ACHN (cell line): Measurements from ENCODE around the gene SLC26A1.
"Not testable (repeated sequence)": the region's sequence is repeated elsewhere in the genome, so short reads cannot be mapped to it uniquely, and the experiment has no call there.

Experiments used
- DNase-seq: peaks from one replicate; pipeline ENCODE4 v3.0.0-alpha.2; 2015
- in situ Hi-C: cut with HindIII; loops from 2 replicates; pipeline ENCODE4 v1.10.0; 2017; ENCODE audit warnings: low sequenced_read_pairs, low pct_ligation_motif_present, low pct_unique_long_range_greater_than_20kb

Gene SLC26A1

GRCh38 chr4:1002631-1003251, 9.5 kb upstream of the SLC26A1 start:
- in situ Hi-C loops, result no loop called here
- DNase-seq, result no peak

- no peak for DNase-seq
Observed at GRCh38 chr4:1002131-1002630, 9.0 kb upstream of the SLC26A1 start.

GRCh38 chr4:1001561-1002130, 8.4 kb upstream of the SLC26A1 start:
- in situ Hi-C loops, result no loop called here
- DNase-seq, result no peak

More at GRCh38 chr4:1002131-1002630, 9.0 kb upstream of the SLC26A1 start:
- in situ Hi-C loops, result no loop called here

- DNase-seq, result no peak
- in situ Hi-C loops, result no loop called here
Observed at GRCh38 chr4:1000686-1001260, 7.6 kb upstream of the SLC26A1 start.

GRCh38 chr4:999882-1000425, 6.8 kb upstream of the SLC26A1 start:
- in situ Hi-C loops, result no loop called here
- DNase-seq, result no peak

- DNase-seq, in situ Hi-C loops: not testable (repeated sequence)
Observed at GRCh38 chr4:999240-999863, 6.1 kb upstream of the SLC26A1 start.

- in situ Hi-C loops, result no loop called here
- DNase-seq, result no peak
Observed at GRCh38 chr4:998096-998691, 5.0 kb upstream of the SLC26A1 start.

GRCh38 chr4:997375-998071, 4.3 kb upstream of the SLC26A1 start:
- DNase-seq, result peak; percentile 32
- in situ Hi-C loops, result no loop called here

- in situ Hi-C loops, result no loop called here
- DNase-seq, result no peak
Observed at GRCh38 chr4:996997-997374, 3.8 kb upstream of the SLC26A1 start.

GRCh38 chr4:996030-996996, 3.1 kb upstream of the SLC26A1 start:
- in situ Hi-C loops, result no loop called here
- DNase-seq, result no peak

- no peak for DNase-seq
- in situ Hi-C loops, result no loop called here
Observed at GRCh38 chr4:995311-996026, 2.3 kb upstream of the SLC26A1 start.

GRCh38 chr4:992297-993110, 700 bp downstream of the SLC26A1 start:
- peak; percentile 80 for DNase-seq
- in situ Hi-C loops, result no loop called here

- in situ Hi-C loops, result no loop called here
- DNase-seq, result no peak
Observed at GRCh38 chr4:991451-992296, 1.5 kb downstream of the SLC26A1 start.

- in situ Hi-C loops, result no loop called here
- DNase-seq, result no peak
Observed at GRCh38 chr4:990746-991367, 2.3 kb downstream of the SLC26A1 start.
